Neural progenitor cell (in vitro differentiated cells): Measurements from ENCODE around the gene UBXN11. TPM values are rescaled to one million over a fixed set of nuclear protein-coding genes. Genes with fewer than 3 reads are reported as not detected.

Experiments used
- DNase-seq: peaks from one replicate; pipeline ENCODE4 v3.0.0-alpha.2; 2016; ENCODE audit warnings: low spot score
- H2AFZ ChIP-seq: fragments of 200-600 bp; sonication (generic); replicated peaks from 2 replicates; pipeline ENCODE4 v1.6.1; 2016; ENCODE audit warnings: antibody characterized with exemption
- H3F3A ChIP-seq: fragments of 200-600 bp; sonication (generic); 2 replicates; pipeline ENCODE4 v1.6.1; 2016; ENCODE audit warnings: antibody characterized with exemption, low read depth
- H3K27ac ChIP-seq: fragments of 200-600 bp; sonication (generic); 2 replicates; pipeline ENCODE4 v1.5.1; 2016; ENCODE audit warnings: mild to moderate bottlenecking
- H3K27me3 ChIP-seq: fragments of 200-600 bp; sonication (generic); 2 replicates; pipeline ENCODE4 v1.6.1; 2016; ENCODE audit warnings: mild to moderate bottlenecking, moderate library complexity
- H3K36me3 ChIP-seq: fragments of 200-600 bp; sonication (generic); 2 replicates; pipeline ENCODE4 v1.5.1; 2016
- H3K4me1 ChIP-seq: fragments of 200-600 bp; sonication (generic); 2 replicates; pipeline ENCODE4 v1.6.1; 2016; ENCODE audit warnings: mixed run types
- H3K4me2 ChIP-seq: fragments of 200-600 bp; sonication (generic); 2 replicates; pipeline ENCODE4 v1.6.1; 2016
- H3K4me3 ChIP-seq: fragments of 200-600 bp; sonication (generic); 2 replicates; pipeline ENCODE4 v1.5.1; 2016
- H3K79me2 ChIP-seq: fragments of 200-600 bp; sonication (generic); 2 replicates; pipeline ENCODE4 v1.6.1; 2016; ENCODE audit warnings: low read depth
- H3K9ac ChIP-seq: fragments of 200-600 bp; sonication (generic); 2 replicates; pipeline ENCODE4 v1.6.1; 2016
- H3K9me3 ChIP-seq: fragments of 200-600 bp; sonication (generic); 2 replicates; pipeline ENCODE4 v1.5.1; 2016; ENCODE audit warnings: low read depth
- H4K20me1 ChIP-seq: fragments of 200-600 bp; sonication (generic); 2 replicates; pipeline ENCODE4 v1.6.1; 2016; ENCODE audit warnings: low read depth
- H3K27ac Mint-ChIP-seq: 3 replicates; pipeline ENCODE4 v1.8.0; 2021; ENCODE audit warnings: mixed read lengths
- H3K27me3 Mint-ChIP-seq: 2 replicates; pipeline ENCODE4 v1.8.0; 2022; ENCODE audit warnings: low read depth, mild to moderate bottlenecking, inconsistent platforms, moderate library complexity, mixed read lengths; ENCODE audit not compliant: insufficient read depth
- H3K36me3 Mint-ChIP-seq: 3 replicates; pipeline ENCODE4 v1.8.0; 2021; ENCODE audit warnings: mixed read lengths
- H3K4me1 Mint-ChIP-seq: 3 replicates; pipeline ENCODE4 v1.8.0; 2021; ENCODE audit warnings: mixed read lengths
- H3K4me3 Mint-ChIP-seq: 3 replicates; pipeline ENCODE4 v1.8.0; 2021; ENCODE audit warnings: mild to moderate bottlenecking, moderate library complexity, mixed read lengths
- H3K9me3 Mint-ChIP-seq: 3 replicates; pipeline ENCODE4 v1.8.0; 2020; ENCODE audit warnings: mixed read lengths
- EZH2 ChIP-seq: fragments of 200-600 bp; sonication (generic); IDR thresholded peaks from 2 replicates; pipeline ENCODE4 v1.6.1; 2017; ENCODE audit warnings: antibody characterized with exemption, mild to moderate bottlenecking, moderate library complexity
- EZH2phosphoT487 ChIP-seq: fragments of 200-600 bp; sonication (generic); IDR thresholded peaks from 2 replicates; pipeline ENCODE4 v1.6.1; 2017; ENCODE audit warnings: antibody characterized with exemption
- total RNA-seq: library from RNA; depleted of rRNA; stranded (reverse); fragments of >200 nt; gene quantifications from 2 replicates; pipeline ENCODE4 v1.2.3, GENCODE V29; 2015; ENCODE audit warnings: low replicate concordance
- TF ChIP-seq, protein P1 (sequence below): fragments of 200-600 bp; sonication (generic); IDR thresholded peaks from 2 replicates; pipeline ENCODE4 v1.5.1; 2017; ENCODE audit warnings: antibody characterized with exemption, mild to moderate bottlenecking

UBXN11 gene
- total RNA-seq, 1 donor from 2014 or later, result 5.9 TPM

DNA sequence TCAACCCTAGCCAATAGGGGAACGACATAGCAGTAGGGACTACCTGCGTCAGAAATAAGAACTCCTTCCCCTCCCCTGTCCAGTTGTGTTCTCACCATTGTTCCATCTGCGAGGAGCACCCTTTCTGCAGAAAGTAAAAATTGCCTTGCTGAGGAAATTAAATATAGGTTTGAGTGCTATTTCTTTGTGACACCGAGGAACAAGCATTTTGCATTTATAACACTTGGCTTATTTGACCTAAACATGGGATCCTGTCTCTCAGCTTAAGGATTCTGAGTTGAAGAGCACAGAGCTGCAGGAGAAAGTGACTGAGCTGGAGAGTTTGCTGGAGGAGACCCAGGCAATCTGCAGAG is 37.3 kb downstream of the UBXN11 start:
- no peak overlapping the region for H3K4me2 ChIP-seq
- Mint-ChIP-seq H3K4me3 (no peak overlapping the region), H3K4me1 (peaks cover under 1% of the 10 kb centered on the region), H3K27me3 (no peaks in the 10 kb centered on the region), H3K27ac (peak overlapping the region; percentile 84), H3K9me3 (peaks cover 2% of the 10 kb centered on the region), H3K36me3 (peaks cover 58% of the 10 kb centered on the region)
- no peaks in the 10 kb centered on the region for H3K36me3 ChIP-seq
- H3K4me1 ChIP-seq, result no peaks in the 10 kb centered on the region
- no peak overlapping the region for H3K9ac ChIP-seq
- TF ChIP-seq, protein P1, sequence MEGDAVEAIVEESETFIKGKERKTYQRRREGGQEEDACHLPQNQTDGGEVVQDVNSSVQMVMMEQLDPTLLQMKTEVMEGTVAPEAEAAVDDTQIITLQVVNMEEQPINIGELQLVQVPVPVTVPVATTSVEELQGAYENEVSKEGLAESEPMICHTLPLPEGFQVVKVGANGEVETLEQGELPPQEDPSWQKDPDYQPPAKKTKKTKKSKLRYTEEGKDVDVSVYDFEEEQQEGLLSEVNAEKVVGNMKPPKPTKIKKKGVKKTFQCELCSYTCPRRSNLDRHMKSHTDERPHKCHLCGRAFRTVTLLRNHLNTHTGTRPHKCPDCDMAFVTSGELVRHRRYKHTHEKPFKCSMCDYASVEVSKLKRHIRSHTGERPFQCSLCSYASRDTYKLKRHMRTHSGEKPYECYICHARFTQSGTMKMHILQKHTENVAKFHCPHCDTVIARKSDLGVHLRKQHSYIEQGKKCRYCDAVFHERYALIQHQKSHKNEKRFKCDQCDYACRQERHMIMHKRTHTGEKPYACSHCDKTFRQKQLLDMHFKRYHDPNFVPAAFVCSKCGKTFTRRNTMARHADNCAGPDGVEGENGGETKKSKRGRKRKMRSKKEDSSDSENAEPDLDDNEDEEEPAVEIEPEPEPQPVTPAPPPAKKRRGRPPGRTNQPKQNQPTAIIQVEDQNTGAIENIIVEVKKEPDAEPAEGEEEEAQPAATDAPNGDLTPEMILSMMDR, result no peak
- no peak for TF ChIP-seq EZH2phosphoT487
- no peak for TF ChIP-seq EZH2
- H4K20me1 ChIP-seq, result no peaks in the 10 kb centered on the region
- no peaks in the 10 kb centered on the region for H3K79me2 ChIP-seq
- no peak overlapping the region for H3K4me3 ChIP-seq
- H2AFZ ChIP-seq, result no peak overlapping the region
- peaks cover 3% of the 10 kb centered on the region for H3F3A ChIP-seq
- no peak for DNase-seq
- H3K27me3 ChIP-seq, result no peaks in the 10 kb centered on the region
- H3K9me3 ChIP-seq, result no peaks in the 10 kb centered on the region
- no peak overlapping the region for H3K27ac ChIP-seq

DNA sequence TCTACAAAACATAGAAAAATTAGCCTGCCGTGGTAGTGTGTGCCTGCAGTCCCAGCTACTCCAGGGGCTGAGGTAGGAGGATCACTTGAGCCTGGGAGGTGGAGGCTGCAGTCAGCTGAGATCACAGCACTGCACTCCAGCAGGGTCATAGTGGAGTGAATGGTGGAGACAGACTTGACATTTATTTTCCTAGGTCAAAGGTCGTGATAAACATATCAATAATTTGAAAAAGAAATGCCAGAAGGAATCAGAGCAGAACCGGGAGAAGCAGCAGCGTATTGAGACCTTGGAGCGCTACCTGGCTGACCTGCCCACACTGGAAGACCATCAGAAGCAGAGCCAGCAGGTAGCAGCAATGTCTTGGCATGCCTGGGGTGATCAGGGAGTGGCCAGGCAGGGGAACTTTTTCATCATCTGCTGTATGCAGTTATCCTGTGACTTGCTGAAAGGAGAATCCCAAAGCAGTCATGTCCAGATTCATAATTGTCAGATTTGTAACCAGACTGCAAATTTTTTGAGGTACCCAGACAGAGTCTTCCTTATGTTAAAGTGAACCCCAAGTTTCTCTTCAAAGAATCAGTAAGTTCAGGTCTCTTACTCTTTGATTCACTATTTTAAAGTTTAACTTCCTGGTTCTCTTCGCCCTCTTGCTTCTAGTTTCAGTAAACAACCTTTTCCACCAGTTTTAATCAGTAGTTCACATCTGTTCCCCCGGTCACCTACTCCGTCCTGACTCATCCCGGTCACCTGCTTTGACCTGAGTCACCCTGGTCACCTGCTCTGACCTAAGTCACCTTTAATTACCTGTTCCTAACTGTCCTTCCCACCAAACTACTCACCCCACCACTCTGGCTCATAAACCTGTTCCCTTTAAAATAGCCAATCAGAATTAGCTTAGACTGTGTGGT is 37.9 kb downstream of the UBXN11 start:
- H3K27ac ChIP-seq, result no peak overlapping the region
- H4K20me1 ChIP-seq, result no peaks in the 10 kb centered on the region
- H3K27me3 ChIP-seq, result no peaks in the 10 kb centered on the region
- H3K9me3 Mint-ChIP-seq, result peaks cover 2% of the 10 kb centered on the region
- H3K4me3 Mint-ChIP-seq, result no peak overlapping the region
- no peaks in the 10 kb centered on the region for H3K4me1 ChIP-seq
- no peaks in the 10 kb centered on the region for H3K79me2 ChIP-seq
- no peak for DNase-seq
- TF ChIP-seq, protein P1, result no peak
- no peaks in the 10 kb centered on the region for H3K27me3 Mint-ChIP-seq
- no peaks in the 10 kb centered on the region for H3K36me3 ChIP-seq
- H3K4me3 ChIP-seq, result no peak overlapping the region
- H3F3A ChIP-seq, result no peaks in the 10 kb centered on the region
- peaks cover 61% of the 10 kb centered on the region for H3K36me3 Mint-ChIP-seq
- no peaks in the 10 kb centered on the region for H3K4me1 Mint-ChIP-seq
- no peak overlapping the region for H3K9ac ChIP-seq
- no peaks in the 10 kb centered on the region for H3K9me3 ChIP-seq
- H3K4me2 ChIP-seq, result no peak overlapping the region
- H3K27ac Mint-ChIP-seq, result no peak overlapping the region
- H2AFZ ChIP-seq, result no peak overlapping the region

DNA sequence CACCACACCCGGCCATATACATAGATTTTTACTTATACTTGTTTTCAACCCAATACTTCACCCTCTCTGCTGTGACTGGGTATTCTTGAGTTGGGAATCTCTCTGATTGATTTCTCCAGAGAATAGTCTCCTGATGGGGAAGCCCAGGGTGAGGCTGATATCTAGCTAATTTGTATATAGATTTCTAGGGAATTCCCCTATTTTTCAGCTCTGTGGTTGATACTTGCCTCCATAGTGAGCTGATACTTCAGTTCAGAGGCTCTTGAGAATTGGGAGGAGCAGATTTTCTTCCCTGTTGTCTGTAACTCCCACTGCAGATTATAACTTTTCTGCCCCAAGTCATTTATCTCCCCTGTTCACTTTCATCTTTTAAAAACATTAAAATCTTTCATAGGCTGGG is 41.0 kb downstream of the UBXN11 start:
- H3K36me3 ChIP-seq, result no peaks in the 10 kb centered on the region
- no peaks in the 10 kb centered on the region for H3K27me3 ChIP-seq

More for the DNA sequence above, 41.0 kb downstream of the UBXN11 start:
- Mint-ChIP-seq H3K36me3 (peaks cover 52% of the 10 kb centered on the region), H3K4me1 (no peaks in the 10 kb centered on the region), H3K27me3 (no peaks in the 10 kb centered on the region), H3K4me3 (no peak overlapping the region), H3K9me3 (peaks cover 2% of the 10 kb centered on the region), H3K27ac (no peak overlapping the region)
- H4K20me1 ChIP-seq, result no peaks in the 10 kb centered on the region
- no peak overlapping the region for H3K9ac ChIP-seq
- TF ChIP-seq, protein P1, result no peak
- no peaks in the 10 kb centered on the region for H3K79me2 ChIP-seq
- peaks cover 4% of the 10 kb centered on the region for H3F3A ChIP-seq
- H3K4me2 ChIP-seq, result no peak overlapping the region
- H3K4me1 ChIP-seq, result no peaks in the 10 kb centered on the region
- no peak for DNase-seq
- no peak overlapping the region for H3K27ac ChIP-seq
- H2AFZ ChIP-seq, result no peak overlapping the region
- no peaks in the 10 kb centered on the region for H3K9me3 ChIP-seq
- no peak overlapping the region for H3K4me3 ChIP-seq
